Measurements from ENCODE around the gene SEMA4F.

GRCh38 chr2:74719066-74719465 is 65.0 kb downstream of the SEMA4F start:
- no peak for TF ChIP-seq CTCF (IDR thresholded peaks at IDR 0.05; ENCODE audit: low read depth, low read length)
- TF ChIP-seq EZH2phosphoT487 (IDR thresholded peaks at IDR 0.05; ENCODE audit: low read depth) = no peak

Measured in OCI-LY3 (cell line).